GM12892 (cell line): Measurements from ENCODE around the gene PTK7.

Source experiments
- DNase-seq: peaks from one replicate; pipeline ENCODE4 v3.0.0; 2011; ENCODE audit not compliant: insufficient read length
- FAIRE-seq: peaks from 2 replicates; lab custom pipeline; 2011; peaks lifted over from hg19 to GRCh38; lab: Jason Lieb, UNC
- POLR2A ChIP-seq: IDR thresholded peaks from 2 replicates; pipeline ENCODE4 v1.6.1; 2011; ENCODE audit warnings: low read depth, low read length, control low read depth
- POLR2AphosphoS5 ChIP-seq: IDR thresholded peaks from 2 replicates; pipeline ENCODE4 v1.6.1; 2011; ENCODE audit warnings: low read depth, low read length, control low read depth
- TAF1 ChIP-seq: IDR thresholded peaks from 2 replicates; pipeline ENCODE4 v1.6.1; 2011; ENCODE audit warnings: low read depth, mild to moderate bottlenecking, control low read depth, low read length, borderline replicate concordance

The PTK7 gene

DNA sequence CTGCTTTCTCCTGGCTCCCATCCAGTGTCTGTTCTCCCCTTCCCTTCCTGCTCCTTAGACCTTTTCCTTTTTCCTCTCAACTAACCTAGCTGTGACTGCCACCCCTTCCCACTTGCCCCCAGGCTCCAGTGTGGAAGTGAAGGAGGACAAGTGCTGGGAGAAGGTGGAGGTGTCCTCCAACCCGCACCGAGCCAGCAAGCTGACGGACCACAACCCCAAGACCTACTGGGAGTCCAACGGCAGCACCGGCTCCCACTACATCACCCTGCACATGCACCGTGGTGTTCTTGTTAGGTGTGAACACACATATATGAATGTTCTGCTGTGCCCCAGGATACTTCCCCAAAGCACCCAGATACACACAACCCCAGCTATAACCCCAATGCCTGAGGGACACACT, 124.4 kb downstream of the PTK7 start:
- TF ChIP-seq POLR2A (no peak), POLR2AphosphoS5 (no peak)
- FAIRE-seq (no peak), DNase-seq (no peak)

- no peak for DNase-seq
- no peak for FAIRE-seq
- TF ChIP-seq POLR2A (no peak), POLR2AphosphoS5 (no peak), TAF1 (no peak)
Measured at GRCh38 chr6:43202451-43202850, 126.3 kb downstream of the PTK7 start.

DNA sequence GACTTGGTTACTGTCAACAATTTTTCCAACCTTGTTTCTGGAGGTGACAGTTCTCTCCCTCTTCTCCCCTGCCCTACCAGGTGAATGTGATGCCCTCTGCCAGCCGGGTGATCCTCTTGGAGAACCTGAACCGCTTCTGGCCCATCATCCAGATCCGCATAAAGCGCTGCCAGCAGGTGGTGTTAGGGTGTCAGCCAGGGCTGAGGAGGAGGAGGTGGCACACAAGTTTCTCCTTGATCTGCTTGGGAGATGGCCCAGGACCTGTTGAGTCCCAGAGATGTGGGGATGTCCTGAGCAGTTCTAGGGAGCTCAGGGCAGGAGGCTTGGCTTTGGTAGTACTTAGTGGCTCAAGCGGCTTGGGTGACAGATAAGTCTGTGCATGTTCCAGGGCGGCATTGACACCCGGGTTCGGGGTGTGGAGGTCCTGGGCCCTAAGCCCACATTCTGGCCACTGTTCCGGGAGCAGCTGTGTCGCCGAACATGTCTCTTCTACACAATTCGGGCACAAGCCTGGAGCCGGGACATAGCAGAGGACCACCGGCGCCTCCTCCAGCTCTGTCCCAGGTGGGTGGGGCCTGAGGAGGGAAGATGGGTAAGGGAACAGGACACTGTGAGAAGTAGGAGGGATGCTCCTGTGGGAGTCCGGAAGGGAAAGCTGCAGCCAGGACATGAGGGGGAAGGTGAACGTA, 127.1 kb downstream of the PTK7 start:
- TF ChIP-seq POLR2AphosphoS5 (no peak), TAF1 (no peak), POLR2A (no peak)
- no peak for DNase-seq
- no peak for FAIRE-seq

DNA sequence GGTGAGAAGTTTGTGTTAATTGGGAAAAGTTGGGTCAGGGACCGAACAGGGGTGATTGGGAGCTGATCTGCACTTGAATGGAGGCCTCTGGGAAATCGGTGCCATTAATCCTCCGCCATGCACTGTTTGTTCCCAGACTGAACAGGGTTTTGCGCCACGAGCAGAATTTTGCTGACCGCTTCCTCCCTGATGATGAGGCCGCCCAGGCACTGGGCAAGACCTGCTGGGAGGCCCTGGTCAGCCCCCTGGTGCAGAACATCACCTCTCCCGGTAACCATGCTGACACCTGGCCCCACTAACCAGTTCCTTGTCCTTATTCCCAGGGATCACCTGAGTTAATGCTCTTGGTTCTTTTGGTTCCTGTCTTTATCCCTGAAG, 127.6 kb downstream of the PTK7 start:
- no peak for DNase-seq
- TF ChIP-seq POLR2A (no peak), POLR2AphosphoS5 (no peak), TAF1 (no peak)

DNA sequence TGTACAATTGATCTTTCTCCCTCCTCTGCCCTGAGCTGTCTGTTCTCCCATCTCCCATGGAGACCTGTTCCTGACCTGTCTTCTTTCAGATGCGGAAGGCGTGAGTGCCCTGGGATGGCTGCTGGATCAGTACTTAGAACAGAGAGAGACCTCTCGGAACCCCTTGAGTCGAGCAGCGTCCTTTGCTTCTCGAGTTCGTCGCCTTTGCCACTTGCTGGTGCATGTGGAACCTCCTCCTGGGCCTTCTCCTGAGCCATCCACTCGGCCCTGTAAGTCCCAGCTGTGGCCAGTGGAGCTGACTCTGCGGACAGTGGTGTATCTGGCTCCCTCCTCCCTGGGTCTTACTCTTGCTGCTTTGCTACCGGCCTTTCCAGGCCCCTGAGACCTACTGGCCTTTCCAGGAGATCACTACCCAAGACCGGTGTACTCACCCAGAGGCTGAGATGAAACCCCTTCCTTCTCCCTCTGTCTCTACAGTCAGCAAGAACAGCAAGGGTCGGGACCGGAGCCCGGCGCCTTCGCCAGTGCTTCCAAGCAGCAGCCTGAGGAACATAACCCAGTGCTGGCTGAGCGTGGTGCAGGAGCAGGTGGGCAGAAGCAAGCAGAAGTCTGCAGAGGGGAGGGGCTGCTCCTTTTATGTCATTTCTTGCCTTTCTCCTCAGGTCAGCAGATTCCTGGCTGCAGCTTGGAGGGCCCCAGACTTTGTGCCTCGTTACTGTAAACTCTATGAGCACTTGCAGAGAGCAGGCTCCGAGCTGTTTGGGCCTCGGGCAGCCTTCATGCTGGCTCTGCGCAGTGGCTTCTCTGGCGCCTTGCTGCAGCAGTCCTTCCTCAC, 128.4 kb downstream of the PTK7 start:
- no peak for FAIRE-seq
- no peak for DNase-seq

More for the DNA sequence above, 127.6 kb downstream of the PTK7 start:
- no peak for FAIRE-seq

GRCh38 chr6:43205849-43206248, 129.7 kb downstream of the PTK7 start:
- FAIRE-seq, result no peak
- DNase-seq, result no peak
- TF ChIP-seq POLR2A, result no peak
- TF ChIP-seq POLR2AphosphoS5, result no peak
- no peak for TF ChIP-seq TAF1

More for the DNA sequence above, 128.4 kb downstream of the PTK7 start:
- TF ChIP-seq POLR2AphosphoS5 (no peak), TAF1 (no peak), POLR2A (no peak)

DNA sequence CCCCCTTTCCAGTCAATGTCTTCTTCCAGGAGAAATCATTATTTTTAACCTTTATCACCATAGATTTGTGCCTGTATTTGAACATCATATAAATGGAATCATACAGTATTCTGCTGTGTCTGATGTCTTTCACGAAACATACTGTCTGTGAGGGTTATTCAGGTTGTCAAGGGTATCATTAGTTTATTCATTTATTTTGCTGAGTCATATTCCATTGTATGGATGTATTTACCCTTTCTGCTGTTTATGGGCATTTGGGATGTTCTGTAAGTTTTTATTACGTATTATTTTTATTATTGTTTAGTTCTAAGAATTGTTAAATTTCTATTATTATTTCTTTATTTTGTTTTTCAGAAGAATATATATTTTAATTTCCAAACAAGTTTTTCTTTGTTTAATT, 131.2 kb downstream of the PTK7 start:
- DNase-seq (no peak), FAIRE-seq (no peak)
- no peak for TF ChIP-seq TAF1
- TF ChIP-seq POLR2A, result no peak
- no peak for TF ChIP-seq POLR2AphosphoS5
